SK-N-SH (cell line): ENCODE measurements around the gene PHLPP2. TPM values are rescaled to one million over a fixed set of nuclear protein-coding genes. Genes with fewer than 3 reads are reported as not detected.

Experiments used
- CTCF ChIA-PET: fragments of 300-600, 350-600 bp; formaldehyde crosslinking; extraction: SDS; loops from one replicate; lab custom pipeline; 2021; lab: Yijun Ruan, JAX
- POLR2A ChIA-PET: fragments of 350-600 bp; sonication (Branson Sonifier 250); formaldehyde crosslinking; extraction: SDS; loops from one replicate; lab custom pipeline; 2020; ENCODE audit warnings: antibody characterized with exemption, inconsistent platforms; lab: Yijun Ruan, JAX
- DNase-seq: peaks from one replicate; pipeline ENCODE4 v3.0.0; 2012
- H2AFZ ChIP-seq: fragments of 200-600 bp; sonication (generic); 2 replicates; pipeline ENCODE4 v1.8.1; 2016; ENCODE audit warnings: antibody characterized with exemption, mild to moderate bottlenecking, low read depth
- H3F3A ChIP-seq: fragments of 200-600 bp; sonication (generic); replicated peaks from 2 replicates; pipeline ENCODE3; 2016; ENCODE audit warnings: antibody characterized with exemption, mild to moderate bottlenecking; ENCODE audit not compliant: insufficient read depth
- H3K27ac ChIP-seq, 2 experiments: fragments of 200-500 bp in 1 of 2; fragments of 200-600 bp in 1 of 2; sonication (Bioruptor generic) in 1 of 2; sonication (generic), shearing (Covaris generic) in 1 of 2; 2 replicates each; pipeline versions ENCODE4 v1.5.1 to v1.6.1; 2014 to 2016; ENCODE audit warnings: low read depth in 2 of 2, inconsistent platforms in 1 of 2, low read length in 1 of 2, mild to moderate bottlenecking in 1 of 2, mixed read lengths in 1 of 2
- H3K27me3 ChIP-seq: fragments of 200-600 bp; sonication (generic), shearing (Covaris generic); 2 replicates; pipeline ENCODE4 v1.6.1; 2016; ENCODE audit warnings: mixed run types; ENCODE audit not compliant: insufficient read depth
- H3K36me3 ChIP-seq, 2 experiments: fragments of 200-500 bp in 1 of 2; fragments of 200-600 bp in 1 of 2; sonication (Bioruptor generic) in 1 of 2; sonication (generic) in 1 of 2; replicated peaks in 1 of 2; 2 replicates each; pipeline versions ENCODE3 to v1.5.1; 2014 to 2016; ENCODE audit warnings: low read length in 1 of 2, mild to moderate bottlenecking in 1 of 2; ENCODE audit not compliant: insufficient read depth in 2 of 2, control insufficient read depth in 1 of 2
- H3K4me1 ChIP-seq, 2 experiments: fragments of 200-500 bp in 1 of 2; fragments of 200-600 bp in 1 of 2; sonication (Bioruptor generic) in 1 of 2; sonication (generic), shearing (Covaris generic) in 1 of 2; 2 replicates each; pipeline versions ENCODE4 v1.5.1 to v1.6.1; 2014 to 2016; ENCODE audit warnings: low read depth in 1 of 2, low read length in 1 of 2, mixed run types in 1 of 2; ENCODE audit not compliant: insufficient read depth in 2 of 2, control insufficient read depth in 1 of 2
- H3K4me2 ChIP-seq: fragments of 200-600 bp; sonication (generic), shearing (Covaris generic); 2 replicates; pipeline ENCODE4 v1.6.1; 2017; ENCODE audit warnings: mixed run types
- H3K4me3 ChIP-seq, 2 experiments: fragments of 200-500 bp in 1 of 2; fragments of 200-600 bp in 1 of 2; sonication (Bioruptor generic) in 1 of 2; sonication (generic), shearing (Covaris generic) in 1 of 2; 2 replicates each; pipeline versions ENCODE4 v1.5.1 to v1.8.1; 2014 to 2016; ENCODE audit warnings: low read depth in 2 of 2, inconsistent platforms in 1 of 2, low read length in 1 of 2, mild to moderate bottlenecking in 1 of 2, mixed read lengths in 1 of 2, moderate library complexity in 1 of 2
- H3K79me2 ChIP-seq: fragments of 200-600 bp; sonication (generic); 2 replicates; pipeline ENCODE4 v1.8.1; 2017; ENCODE audit warnings: mild to moderate bottlenecking; ENCODE audit not compliant: insufficient read depth
- H3K9ac ChIP-seq: fragments of 200-600 bp; sonication (generic); 2 replicates; pipeline ENCODE4 v1.6.1; 2017; ENCODE audit warnings: mixed run types
- H3K9me2 ChIP-seq: fragments of 200-600 bp; sonication (generic); 2 replicates; pipeline ENCODE4 v1.6.1; 2017; ENCODE audit warnings: mixed run types
- H3K9me3 ChIP-seq: fragments of 200-600 bp; sonication (generic); 2 replicates; pipeline ENCODE4 v1.6.1; 2017; ENCODE audit warnings: mixed run types, mild to moderate bottlenecking, moderate library complexity
- H4K20me1 ChIP-seq: fragments of 200-600 bp; sonication (generic); 2 replicates; pipeline ENCODE4 v1.6.1; 2017; ENCODE audit warnings: mild to moderate bottlenecking, mixed run types; ENCODE audit not compliant: insufficient read depth
- EZH2phosphoT487 ChIP-seq: fragments of 200-600 bp; sonication (generic); IDR thresholded peaks from 2 replicates; pipeline ENCODE4 v1.6.1; 2017; ENCODE audit warnings: low read depth, mixed run types, mild to moderate bottlenecking, antibody characterized with exemption, moderate library complexity, borderline replicate concordance
- REST ChIP-seq: IDR thresholded peaks from 2 replicates; pipeline ENCODE4 v1.6.1; 2012; ENCODE audit warnings: mild to moderate bottlenecking, low read depth, low read length, moderate library complexity
- SIN3A ChIP-seq: IDR thresholded peaks from 2 replicates; pipeline ENCODE4 v1.6.1; 2012; ENCODE audit warnings: low read depth, mild to moderate bottlenecking, low read length, moderate library complexity, borderline replicate concordance
- YY1 ChIP-seq: IDR thresholded peaks from 2 replicates; pipeline ENCODE4 v1.4.0; 2012; ENCODE audit warnings: low read depth, mild to moderate bottlenecking
- WGBS: methylation state at CpG from one replicate; pipeline ENCODE4 v1.1.6; 2017; ENCODE audit warnings: low lambda C conversion rate; 5-methylcytosine and 5-hydroxymethylcytosine counted together
- polyA plus RNA-seq, 3 experiments: library from polyadenylated mRNA; depleted of rRNA; stranded (reverse); fragments of >200 nt; gene quantifications; 2 replicates each; pipeline ENCODE4 v1.2.3, GENCODE V29; 2012

PHLPP2 gene
- polyA plus RNA-seq, 1 of the 3 experiments (the other 2 are of a cell fraction), result 5.5 TPM

GRCh38 chr16:71658771-71659170, 65.7 kb downstream of the PHLPP2 start:
- no peak for DNase-seq
- Histone ChIP-seq H3K9me3 (no peaks in the 10 kb centered on the region), H3K27me3 (no peaks in the 10 kb centered on the region), H4K20me1 (no peaks in the 10 kb centered on the region), H3K4me3 (no peak overlapping the region), H3K79me2 (no peaks in the 10 kb centered on the region), H3K27ac (no peak overlapping the region), H3K4me2 (no peak overlapping the region), H3K9ac (no peak overlapping the region), H3K9me2 (no peaks in the 10 kb centered on the region), H3K36me3 (peaks cover 37 to 38% of the 10 kb centered on the region in 2 experiments), H3K4me1 (no peaks in the 10 kb centered on the region), H2AFZ (no peak overlapping the region), H3F3A (no peaks in the 10 kb centered on the region)
- ChIA-PET CTCF (no interaction called here), POLR2A (no interaction called here)
- WGBS, result 97% methylated on average over 4 of the region's 4 CpGs
- TF ChIP-seq EZH2phosphoT487 (no peak), SIN3A (no peak)

- DNase-seq, result no peak
- CTCF ChIA-PET, result no interaction called here
- POLR2A ChIA-PET, result no interaction called here
Measured at GRCh38 chr16:71649704-71650103, 74.8 kb downstream of the PHLPP2 start.

More at GRCh38 chr16:71649704-71650103, 74.8 kb downstream of the PHLPP2 start:
- Histone ChIP-seq H3K36me3 (peaks cover 46 to 62% of the 10 kb centered on the region in 2 experiments), H3K79me2 (no peaks in the 10 kb centered on the region), H3K27me3 (no peaks in the 10 kb centered on the region), H3K4me3 (no peak overlapping the region), H3F3A (peaks cover 4% of the 10 kb centered on the region), H3K4me1 (no peaks in the 10 kb centered on the region), H3K9me2 (no peaks in the 10 kb centered on the region), H3K4me2 (no peak overlapping the region), H3K9ac (no peak overlapping the region), H4K20me1 (no peaks in the 10 kb centered on the region), H3K9me3 (no peaks in the 10 kb centered on the region), H2AFZ (no peak overlapping the region), H3K27ac (no peak overlapping the region)
- WGBS, result 98% methylated on average over 7 of the region's 7 CpGs
- TF ChIP-seq YY1 (no peak), REST (no peak)
